ENCODE results near the gene P3H3. TPM values are rescaled to one million over a fixed set of nuclear protein-coding genes. Genes with fewer than 3 reads are reported as not detected.

The P3H3 gene
- polyA plus RNA-seq, 1 donor (not counting 4 experiments of a cell fraction or from before 2014, with no cell fraction given), result 3.9 TPM

DNA sequence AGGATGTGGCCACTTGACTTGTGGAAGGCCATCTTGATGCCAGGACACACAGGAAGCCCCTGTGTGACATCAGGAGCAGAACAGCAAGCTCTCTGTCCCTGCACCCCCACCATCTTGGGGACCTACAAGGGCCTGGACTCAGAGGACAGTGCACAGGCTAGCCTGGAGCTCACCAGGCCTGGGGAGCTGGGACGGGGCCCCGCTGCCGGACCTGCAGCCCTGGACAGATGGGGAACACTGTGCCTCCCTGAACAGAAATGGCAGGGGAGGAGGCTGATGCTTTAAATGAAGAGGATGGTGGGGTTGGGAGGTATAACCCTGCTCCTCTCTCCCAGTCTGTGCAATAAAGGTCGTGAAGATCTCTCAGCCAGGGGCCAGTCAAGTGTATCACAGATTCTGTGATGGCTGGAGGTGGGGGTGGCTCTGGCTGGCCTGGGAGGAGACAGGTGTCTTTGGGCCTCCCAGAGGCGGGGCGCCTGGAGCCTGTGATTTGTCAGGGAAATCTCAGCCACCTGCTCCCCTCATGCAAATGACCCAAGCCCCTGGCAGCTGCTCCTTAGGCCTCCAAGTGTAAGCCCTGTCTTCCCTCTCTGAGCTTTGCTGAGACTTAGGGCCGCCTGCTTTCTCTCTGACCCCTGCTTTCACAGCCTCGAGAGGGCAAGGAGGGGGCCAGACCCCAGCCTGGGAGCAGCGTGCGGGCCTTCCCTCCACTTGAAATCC, 11.4 kb downstream of the P3H3 start:
- Histone ChIP-seq H2AFZ (ENCODE audit: control insufficient read depth, low read length) (no peak overlapping the region), H3K27me3 (ENCODE audit: control insufficient read depth, extremely low read depth, insufficient read depth, low read length) (no peaks in the 10 kb centered on the region), H4K20me1 (ENCODE audit: control insufficient read depth, extremely low read depth, insufficient read depth, low read length) (peaks cover 2% of the 10 kb centered on the region), H3K36me3 (ENCODE audit: control insufficient read depth in 2 of 2, extremely low read depth in 1 of 2, insufficient read depth in 2 of 2, low read length in 2 of 2) (peaks cover 0 to 4% of the 10 kb centered on the region in 2 experiments), H3K79me2 (ENCODE audit: control insufficient read depth, insufficient read depth, low read length) (no peaks in the 10 kb centered on the region), H3K9ac (ENCODE audit: control insufficient read depth, extremely low read depth, insufficient read depth, low read length) (no peak overlapping the region), H3K4me3 (ENCODE audit: control insufficient read depth in 2 of 3, extremely low read depth in 1 of 3, insufficient read depth in 2 of 3, low read depth in 1 of 3, low read length in 3 of 3) (no peak overlapping the region), H3K4me1 (ENCODE audit: control insufficient read depth, extremely low read depth, insufficient read depth, low read length) (no peaks in the 10 kb centered on the region), H3K9me3 (ENCODE audit: control insufficient read depth, low read depth, low read length) (no peaks in the 10 kb centered on the region), H3K27ac (ENCODE audit: control insufficient read depth, insufficient read depth, low read length) (no peak overlapping the region), H3K4me2 (ENCODE audit: control insufficient read depth, extremely low read depth, insufficient read depth, low read depth, low read length) (no peak overlapping the region), H3K9me1 (ENCODE audit: control insufficient read depth, extremely low read depth, insufficient read depth, low read length) (no peaks in the 10 kb centered on the region)
- dilution Hi-C loops (cut with MboI; ENCODE audit: extremely low pct_ligation_motif_present, low sequenced_read_pairs), result no loop called here
- TF ChIP-seq, protein P1, sequence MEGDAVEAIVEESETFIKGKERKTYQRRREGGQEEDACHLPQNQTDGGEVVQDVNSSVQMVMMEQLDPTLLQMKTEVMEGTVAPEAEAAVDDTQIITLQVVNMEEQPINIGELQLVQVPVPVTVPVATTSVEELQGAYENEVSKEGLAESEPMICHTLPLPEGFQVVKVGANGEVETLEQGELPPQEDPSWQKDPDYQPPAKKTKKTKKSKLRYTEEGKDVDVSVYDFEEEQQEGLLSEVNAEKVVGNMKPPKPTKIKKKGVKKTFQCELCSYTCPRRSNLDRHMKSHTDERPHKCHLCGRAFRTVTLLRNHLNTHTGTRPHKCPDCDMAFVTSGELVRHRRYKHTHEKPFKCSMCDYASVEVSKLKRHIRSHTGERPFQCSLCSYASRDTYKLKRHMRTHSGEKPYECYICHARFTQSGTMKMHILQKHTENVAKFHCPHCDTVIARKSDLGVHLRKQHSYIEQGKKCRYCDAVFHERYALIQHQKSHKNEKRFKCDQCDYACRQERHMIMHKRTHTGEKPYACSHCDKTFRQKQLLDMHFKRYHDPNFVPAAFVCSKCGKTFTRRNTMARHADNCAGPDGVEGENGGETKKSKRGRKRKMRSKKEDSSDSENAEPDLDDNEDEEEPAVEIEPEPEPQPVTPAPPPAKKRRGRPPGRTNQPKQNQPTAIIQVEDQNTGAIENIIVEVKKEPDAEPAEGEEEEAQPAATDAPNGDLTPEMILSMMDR (optimal IDR thresholded peaks at IDR 0.05 in 1 of 3, IDR thresholded peaks at IDR 0.05 in 1 of 3, conservative IDR thresholded peaks at IDR 0.05 in 1 of 3; ENCODE audit: extremely low read depth in 1 of 3, insufficient read depth in 2 of 3, low read length in 3 of 3), result no peak
- TF ChIP-seq EZH2 (IDR thresholded peaks at IDR 0.05; ENCODE audit: low read length), result no peak
- FAIRE-seq (no peak), DNase-seq (ENCODE audit: low read depth, low spot score) (no peak)

GRCh38 chr12:6840330-6840729, 12.1 kb downstream of the P3H3 start:
- no peak for TF ChIP-seq EZH2 (IDR thresholded peaks at IDR 0.05; ENCODE audit: low read length)
- TF ChIP-seq, protein P1 (optimal IDR thresholded peaks at IDR 0.05 in 1 of 3, IDR thresholded peaks at IDR 0.05 in 1 of 3, conservative IDR thresholded peaks at IDR 0.05 in 1 of 3; ENCODE audit: extremely low read depth in 1 of 3, insufficient read depth in 2 of 3, low read length in 3 of 3), result no peak
- no peak overlapping the region for H3K27ac ChIP-seq (ENCODE audit: control insufficient read depth, insufficient read depth, low read length)
- no peaks in the 10 kb centered on the region for H3K9me3 ChIP-seq (ENCODE audit: control insufficient read depth, low read depth, low read length)
- DNase-seq (ENCODE audit: low read depth, low spot score) (no peak), FAIRE-seq (no peak)
- H3K27me3 ChIP-seq (ENCODE audit: control insufficient read depth, extremely low read depth, insufficient read depth, low read length), result no peaks in the 10 kb centered on the region
- no peak overlapping the region for H3K9ac ChIP-seq (ENCODE audit: control insufficient read depth, extremely low read depth, insufficient read depth, low read length)
- H3K4me1 ChIP-seq (ENCODE audit: control insufficient read depth, extremely low read depth, insufficient read depth, low read length), result no peaks in the 10 kb centered on the region
- no peak overlapping the region for H2AFZ ChIP-seq (ENCODE audit: control insufficient read depth, low read length)
- H3K9me1 ChIP-seq (ENCODE audit: control insufficient read depth, extremely low read depth, insufficient read depth, low read length), result no peaks in the 10 kb centered on the region
- H3K36me3 ChIP-seq (ENCODE audit: control insufficient read depth in 2 of 2, extremely low read depth in 1 of 2, insufficient read depth in 2 of 2, low read length in 2 of 2), result peaks cover 0 to 4% of the 10 kb centered on the region in 2 experiments
- H3K4me3 ChIP-seq (ENCODE audit: control insufficient read depth in 2 of 3, extremely low read depth in 1 of 3, insufficient read depth in 2 of 3, low read depth in 1 of 3, low read length in 3 of 3), result no peak overlapping the region
- no peaks in the 10 kb centered on the region for H3K79me2 ChIP-seq (ENCODE audit: control insufficient read depth, insufficient read depth, low read length)
- H3K4me2 ChIP-seq (ENCODE audit: control insufficient read depth, extremely low read depth, insufficient read depth, low read depth, low read length), result no peak overlapping the region
- peaks cover 2% of the 10 kb centered on the region for H4K20me1 ChIP-seq (ENCODE audit: control insufficient read depth, extremely low read depth, insufficient read depth, low read length)
- dilution Hi-C loops (cut with MboI; ENCODE audit: extremely low pct_ligation_motif_present, low sequenced_read_pairs), result no loop called here

Measured in keratinocyte (primary cell).